SK-MEL-5 (cell line): ENCODE measurements around the gene PRSS1. TPM values are rescaled to one million over a fixed set of nuclear protein-coding genes. Genes with fewer than 3 reads are reported as not detected.

Experiments
- DNase-seq: peaks from one replicate; pipeline ENCODE4 v3.0.0-alpha.2; 2016; ENCODE audit warnings: low read depth, low spot score
- in situ Hi-C: cut with HindIII; loops from 2 replicates; pipeline ENCODE4 v1.10.0; 2016; ENCODE audit warnings: low sequenced_read_pairs, high pct_unique_total_duplicates, low pct_unique_long_range_greater_than_20kb
- total RNA-seq: library from RNA; depleted of rRNA; stranded (reverse); fragments of >200 nt; shearing (Covaris generic); gene quantifications from 2 replicates; pipeline ENCODE4 v1.2.3, GENCODE V29; 2014

Gene PRSS1
- total RNA-seq, 1 experiment from 2014 or later, result not detected

DNA sequence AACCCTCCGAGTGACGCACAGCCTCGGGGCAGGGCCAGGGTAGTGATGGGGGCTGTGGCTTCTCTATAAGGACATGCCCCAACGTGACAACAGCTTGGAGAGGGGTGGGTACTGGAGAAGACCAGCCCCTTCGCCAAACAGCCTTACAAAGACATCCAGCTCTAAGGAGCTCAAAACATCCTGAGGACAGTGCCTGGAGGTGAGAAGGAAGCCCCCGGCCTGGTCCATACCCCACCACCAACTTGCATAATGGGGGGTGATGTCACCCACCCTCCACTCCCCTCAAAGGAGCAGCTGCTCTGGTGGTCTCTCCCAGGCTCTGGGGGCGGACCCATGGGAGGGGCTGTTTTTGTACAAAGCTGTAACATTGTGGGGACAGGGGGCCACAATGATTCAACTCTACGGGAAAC, 36.6 kb downstream of the PRSS1 start:
- no peak for DNase-seq
- in situ Hi-C loops, result no loop called here

DNA sequence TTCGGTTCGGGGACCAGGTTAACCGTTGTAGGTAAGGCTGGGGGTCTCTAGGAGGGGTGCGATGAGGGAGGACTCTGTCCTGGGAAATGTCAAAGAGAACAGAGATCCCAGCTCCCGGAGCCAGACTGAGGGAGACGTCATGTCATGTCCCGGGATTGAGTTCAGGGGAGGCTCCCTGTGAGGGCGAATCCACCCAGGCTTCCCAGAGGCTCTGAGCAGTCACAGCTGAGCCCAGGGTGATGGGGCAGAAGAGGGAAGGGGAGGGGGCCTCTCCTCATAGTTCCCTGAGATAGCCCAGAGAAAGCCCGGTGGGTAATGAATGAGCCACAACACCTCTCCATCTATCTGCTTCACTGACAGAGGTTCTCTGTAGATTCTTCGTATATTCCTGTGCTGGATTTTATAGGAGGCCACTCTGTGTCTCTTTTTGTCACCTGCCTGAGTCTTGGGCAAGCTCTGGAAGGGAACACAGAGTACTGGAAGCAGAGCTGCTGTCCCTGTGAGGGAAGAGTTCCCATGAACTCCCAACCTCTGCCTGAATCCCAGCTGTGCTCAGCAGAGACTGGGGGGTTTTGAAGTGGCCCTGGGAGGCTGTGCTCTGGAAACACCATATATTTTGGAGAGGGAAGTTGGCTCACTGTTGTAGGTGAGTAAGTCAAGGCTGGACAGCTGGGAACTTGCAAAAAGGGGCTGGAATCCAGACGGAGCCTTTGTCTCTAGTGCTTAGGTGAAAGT, 37.9 kb downstream of the PRSS1 start:
- no peak for DNase-seq
- in situ Hi-C loops, result no loop called here

DNA sequence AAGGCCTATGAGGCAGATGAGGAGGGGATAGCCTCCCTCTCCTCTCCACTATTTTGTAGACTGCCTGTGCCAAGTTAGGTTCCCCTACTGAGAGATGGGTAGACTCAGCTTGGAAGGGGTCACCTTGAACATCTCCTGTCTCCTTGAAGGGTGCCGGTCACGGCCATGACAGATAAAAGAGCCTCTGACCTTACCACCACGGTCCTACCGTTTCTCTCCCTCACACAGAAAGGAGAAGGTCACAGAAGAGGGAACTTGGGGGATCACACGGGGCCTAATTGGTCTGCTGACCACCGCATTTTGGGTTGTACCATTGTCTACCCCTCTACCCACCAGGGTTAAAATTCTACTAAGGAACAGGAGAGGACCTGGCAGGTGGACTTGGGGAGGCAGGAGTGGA, 38.5 kb downstream of the PRSS1 start:
- DNase-seq, result no peak
- in situ Hi-C loops, result no loop called here

DNA sequence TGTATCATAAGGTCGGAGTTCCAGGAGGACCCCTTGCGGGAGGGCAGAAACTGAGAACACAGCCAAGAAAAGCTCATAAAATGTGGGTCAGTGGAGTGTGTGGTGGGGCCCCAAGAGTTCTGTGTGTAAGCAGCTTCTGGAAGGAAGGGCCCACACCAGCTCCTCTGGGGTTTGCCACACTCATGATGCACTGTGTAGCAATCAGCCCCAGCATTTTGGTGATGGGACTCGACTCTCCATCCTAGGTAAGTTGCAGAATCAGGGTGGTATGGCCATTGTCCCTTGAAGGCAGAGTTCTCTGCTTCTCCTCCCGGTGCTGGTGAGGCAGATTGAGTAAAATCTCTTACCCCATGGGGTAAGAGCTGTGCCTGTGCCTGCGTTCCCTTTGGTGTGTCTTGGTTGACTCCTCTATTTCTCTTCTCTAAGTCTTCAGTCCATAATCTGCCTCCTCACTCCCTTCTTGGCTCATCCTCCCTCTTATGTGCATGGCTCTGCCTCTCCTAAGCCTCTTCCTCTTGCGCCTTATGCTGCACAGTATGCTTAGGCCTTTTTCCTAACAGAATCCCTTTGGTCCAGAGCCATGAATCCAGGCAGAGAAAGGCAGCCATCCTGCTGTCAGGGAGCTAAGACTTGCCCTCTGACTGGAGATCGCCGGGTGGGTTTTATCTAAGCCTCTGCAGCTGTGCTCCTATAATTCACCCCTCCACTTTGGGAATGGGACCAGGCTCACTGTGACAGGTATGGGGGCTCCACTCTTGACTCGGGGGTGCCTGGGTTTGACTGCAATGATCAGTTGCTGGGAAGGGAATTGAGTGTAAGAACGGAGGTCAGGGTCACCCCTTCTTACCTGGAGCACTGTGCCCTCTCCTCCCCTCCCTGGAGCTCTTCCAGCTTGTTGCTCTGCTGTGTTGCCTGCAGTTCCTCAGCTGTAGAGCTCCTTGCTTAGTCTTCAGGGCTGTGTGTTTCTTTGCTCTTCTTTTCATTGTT, 39.3 kb downstream of the PRSS1 start:
- no peak for DNase-seq
- in situ Hi-C loops, result no loop called here

DNA sequence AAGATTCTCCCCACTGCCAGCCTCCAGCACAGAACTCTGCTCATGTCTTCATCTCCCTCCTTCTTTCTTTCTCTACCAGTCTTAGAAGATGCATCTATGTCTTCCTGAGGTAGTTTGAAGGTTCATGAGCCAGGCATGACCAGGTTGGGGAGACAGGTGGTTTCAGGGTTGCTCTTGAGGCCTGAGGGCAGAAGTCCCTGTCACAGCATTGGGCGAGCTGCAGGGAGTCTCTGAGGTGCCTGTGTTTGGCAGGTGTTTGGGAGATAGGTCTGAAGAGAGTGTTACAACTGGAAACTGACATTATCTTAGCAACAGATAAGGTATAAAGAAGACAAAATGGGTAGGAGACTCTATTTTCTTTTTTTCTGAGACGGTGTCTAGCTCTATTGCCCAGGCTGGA, 40.2 kb downstream of the PRSS1 start:
- in situ Hi-C loops, result no loop called here
- no peak for DNase-seq

DNA sequence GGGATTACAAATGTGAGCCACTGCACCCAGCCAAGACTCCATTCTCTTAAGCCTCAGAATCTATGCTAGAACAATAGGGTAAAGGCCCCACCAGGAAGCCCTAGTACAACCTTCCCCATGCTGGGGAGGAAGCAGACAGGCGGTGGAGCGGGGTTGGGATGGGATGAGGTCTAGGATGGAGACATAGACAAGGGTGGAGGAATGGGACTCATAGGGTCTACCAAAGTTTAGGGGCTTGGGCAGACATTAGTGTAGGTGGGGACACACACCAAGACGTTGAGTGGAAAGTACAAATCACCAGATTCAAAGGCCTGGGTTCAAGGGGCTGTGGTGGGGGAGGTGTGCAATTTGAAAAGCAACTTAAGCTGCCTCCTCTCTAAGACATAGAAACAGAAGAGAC, 40.8 kb downstream of the PRSS1 start:
- in situ Hi-C loops, result no loop called here
- DNase-seq, result no peak

DNA sequence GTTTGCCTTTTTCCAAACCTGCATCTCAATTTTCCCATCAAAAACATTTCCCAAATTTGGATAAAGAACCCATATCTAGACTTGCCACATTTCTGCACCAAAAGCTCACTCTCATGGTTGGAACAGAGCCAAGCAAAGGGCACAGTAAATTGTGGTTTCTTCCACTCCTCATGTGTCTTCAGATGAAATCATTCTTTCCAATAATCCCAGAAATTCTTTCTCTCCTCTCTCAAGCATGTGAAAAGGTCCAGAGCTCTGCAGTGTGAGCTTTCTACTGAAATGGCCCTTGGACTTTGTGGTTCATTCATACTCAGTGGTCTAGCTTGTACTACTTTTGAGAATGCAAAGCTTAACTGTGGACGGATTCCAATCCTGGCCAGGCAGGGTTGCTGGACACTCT, 41.3 kb downstream of the PRSS1 start:
- in situ Hi-C loops, result no loop called here
- DNase-seq, result no peak

DNA sequence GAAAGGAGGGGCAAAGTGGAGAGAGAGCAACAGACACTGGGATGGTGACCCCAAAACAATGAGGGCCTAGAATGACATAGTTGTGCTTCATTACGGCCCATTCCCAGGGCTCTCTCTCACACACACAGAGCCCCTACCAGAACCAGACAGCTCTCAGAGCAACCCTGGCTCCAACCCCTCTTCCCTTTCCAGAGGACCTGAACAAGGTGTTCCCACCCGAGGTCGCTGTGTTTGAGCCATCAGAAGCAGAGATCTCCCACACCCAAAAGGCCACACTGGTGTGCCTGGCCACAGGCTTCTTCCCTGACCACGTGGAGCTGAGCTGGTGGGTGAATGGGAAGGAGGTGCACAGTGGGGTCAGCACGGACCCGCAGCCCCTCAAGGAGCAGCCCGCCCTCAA, 42.2 kb downstream of the PRSS1 start:
- no peak for DNase-seq
- in situ Hi-C loops, result no loop called here

DNA sequence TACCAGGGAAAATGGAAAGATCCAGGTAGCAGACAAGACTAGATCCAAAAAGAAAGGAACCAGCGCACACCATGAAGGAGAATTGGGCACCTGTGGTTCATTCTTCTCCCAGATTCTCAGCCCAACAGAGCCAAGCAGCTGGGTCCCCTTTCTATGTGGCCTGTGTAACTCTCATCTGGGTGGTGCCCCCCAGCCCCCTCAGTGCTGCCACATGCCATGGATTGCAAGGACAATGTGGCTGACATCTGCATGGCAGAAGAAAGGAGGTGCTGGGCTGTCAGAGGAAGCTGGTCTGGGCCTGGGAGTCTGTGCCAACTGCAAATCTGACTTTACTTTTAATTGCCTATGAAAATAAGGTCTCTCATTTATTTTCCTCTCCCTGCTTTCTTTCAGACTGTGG, 42.9 kb downstream of the PRSS1 start:
- in situ Hi-C loops, result no loop called here
- no peak for DNase-seq

DNA sequence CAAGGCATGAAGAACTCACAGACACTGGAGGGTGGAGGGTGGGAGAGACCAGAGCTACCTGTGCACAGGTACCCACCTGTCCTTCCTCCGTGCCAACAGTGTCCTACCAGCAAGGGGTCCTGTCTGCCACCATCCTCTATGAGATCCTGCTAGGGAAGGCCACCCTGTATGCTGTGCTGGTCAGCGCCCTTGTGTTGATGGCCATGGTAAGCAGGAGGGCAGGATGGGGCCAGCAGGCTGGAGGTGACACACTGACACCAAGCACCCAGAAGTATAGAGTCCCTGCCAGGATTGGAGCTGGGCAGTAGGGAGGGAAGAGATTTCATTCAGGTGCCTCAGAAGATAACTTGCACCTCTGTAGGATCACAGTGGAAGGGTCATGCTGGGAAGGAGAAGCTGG, 43.3 kb downstream of the PRSS1 start:
- DNase-seq, result no peak
- in situ Hi-C loops, result no loop called here

DNA sequence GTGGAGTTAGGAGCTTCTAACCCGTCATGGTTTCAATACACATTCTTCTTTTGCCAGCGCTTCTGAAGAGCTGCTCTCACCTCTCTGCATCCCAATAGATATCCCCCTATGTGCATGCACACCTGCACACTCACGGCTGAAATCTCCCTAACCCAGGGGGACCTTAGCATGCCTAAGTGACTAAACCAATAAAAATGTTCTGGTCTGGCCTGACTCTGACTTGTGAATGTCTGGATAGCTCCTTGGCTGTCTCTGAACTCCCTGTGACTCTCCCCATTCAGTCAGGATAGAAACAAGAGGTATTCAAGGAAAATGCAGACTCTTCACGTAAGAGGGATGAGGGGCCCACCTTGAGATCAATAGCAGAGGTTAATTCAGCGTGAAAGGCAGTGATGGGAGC, 43.9 kb downstream of the PRSS1 start:
- DNase-seq, result no peak
- in situ Hi-C loops, result no loop called here

DNA sequence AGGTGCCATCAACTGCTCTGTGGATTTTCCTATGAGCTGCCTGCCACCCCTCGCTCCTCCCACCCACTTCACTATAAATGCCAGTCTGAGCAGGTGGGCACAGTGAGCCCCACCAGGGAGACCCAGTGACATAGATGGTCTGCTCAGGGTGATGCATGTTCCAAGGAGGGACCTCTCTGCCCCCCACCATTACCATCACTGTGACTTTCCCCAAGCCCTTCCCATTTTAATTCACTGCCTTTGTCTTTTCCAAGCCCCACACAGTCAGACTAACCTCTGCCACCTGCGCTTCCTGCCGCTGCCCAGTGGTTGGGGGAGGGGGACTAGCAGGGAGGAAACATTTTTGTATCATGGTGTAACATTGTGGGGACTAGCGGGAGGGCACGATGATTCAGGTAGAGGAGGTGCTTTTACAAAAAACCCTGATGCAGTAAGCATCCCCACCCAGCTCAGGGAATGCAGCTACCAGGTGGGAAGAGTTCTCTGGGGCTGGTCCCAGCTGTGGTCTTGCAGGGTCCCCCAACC, 46.1 kb downstream of the PRSS1 start:
- in situ Hi-C loops, result no loop called here
- no peak for DNase-seq

DNA sequence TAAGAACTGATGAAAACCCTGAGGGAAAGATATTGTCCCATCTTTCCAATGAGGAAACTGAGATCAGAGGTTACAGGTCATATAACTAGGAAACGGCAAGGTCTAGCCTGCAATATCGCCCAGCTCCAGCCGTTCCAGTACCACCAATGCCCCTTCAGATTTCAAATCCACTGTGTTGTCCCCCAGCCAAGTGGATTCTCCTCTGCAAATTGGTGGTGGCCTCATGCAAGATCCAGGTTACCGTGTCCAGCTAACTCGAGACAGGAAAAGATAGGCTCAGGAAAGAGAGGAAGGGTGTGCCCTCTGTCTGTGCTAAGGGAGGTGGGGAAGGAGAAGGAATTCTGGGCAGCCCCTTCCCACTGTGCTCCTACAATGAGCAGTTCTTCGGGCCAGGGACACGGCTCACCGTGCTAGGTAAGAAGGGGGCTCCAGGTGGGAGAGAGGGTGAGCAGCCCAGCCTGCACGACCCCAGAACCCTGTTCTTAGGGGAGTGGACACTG, 46.8 kb downstream of the PRSS1 start:
- DNase-seq, result no peak
- in situ Hi-C loops, result no loop called here

DNA sequence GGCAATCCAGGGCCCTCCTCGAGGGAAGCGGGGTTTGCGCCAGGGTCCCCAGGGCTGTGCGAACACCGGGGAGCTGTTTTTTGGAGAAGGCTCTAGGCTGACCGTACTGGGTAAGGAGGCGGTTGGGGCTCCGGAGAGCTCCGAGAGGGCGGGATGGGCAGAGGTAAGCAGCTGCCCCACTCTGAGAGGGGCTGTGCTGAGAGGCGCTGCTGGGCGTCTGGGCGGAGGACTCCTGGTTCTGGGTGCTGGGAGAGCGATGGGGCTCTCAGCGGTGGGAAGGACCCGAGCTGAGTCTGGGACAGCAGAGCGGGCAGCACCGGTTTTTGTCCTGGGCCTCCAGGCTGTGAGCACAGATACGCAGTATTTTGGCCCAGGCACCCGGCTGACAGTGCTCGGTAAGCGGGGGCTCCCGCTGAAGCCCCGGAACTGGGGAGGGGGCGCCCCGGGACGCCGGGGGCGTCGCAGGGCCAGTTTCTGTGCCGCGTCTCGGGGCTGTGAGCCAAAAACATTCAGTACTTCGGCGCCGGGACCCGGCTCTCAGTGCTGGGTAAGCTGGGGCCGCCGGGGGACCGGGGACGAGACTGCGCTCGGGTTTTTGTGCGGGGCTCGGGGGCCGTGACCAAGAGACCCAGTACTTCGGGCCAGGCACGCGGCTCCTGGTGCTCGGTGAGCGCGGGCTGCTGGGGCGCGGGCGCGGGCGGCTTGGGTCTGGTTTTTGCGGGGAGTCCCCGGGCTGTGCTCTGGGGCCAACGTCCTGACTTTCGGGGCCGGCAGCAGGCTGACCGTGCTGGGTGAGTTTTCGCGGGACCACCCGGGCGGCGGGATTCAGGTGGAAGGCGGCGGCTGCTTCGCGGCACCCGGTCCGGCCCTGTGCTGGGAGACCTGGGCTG, 47.5 kb downstream of the PRSS1 start:
- in situ Hi-C loops, result no loop called here

DNA sequence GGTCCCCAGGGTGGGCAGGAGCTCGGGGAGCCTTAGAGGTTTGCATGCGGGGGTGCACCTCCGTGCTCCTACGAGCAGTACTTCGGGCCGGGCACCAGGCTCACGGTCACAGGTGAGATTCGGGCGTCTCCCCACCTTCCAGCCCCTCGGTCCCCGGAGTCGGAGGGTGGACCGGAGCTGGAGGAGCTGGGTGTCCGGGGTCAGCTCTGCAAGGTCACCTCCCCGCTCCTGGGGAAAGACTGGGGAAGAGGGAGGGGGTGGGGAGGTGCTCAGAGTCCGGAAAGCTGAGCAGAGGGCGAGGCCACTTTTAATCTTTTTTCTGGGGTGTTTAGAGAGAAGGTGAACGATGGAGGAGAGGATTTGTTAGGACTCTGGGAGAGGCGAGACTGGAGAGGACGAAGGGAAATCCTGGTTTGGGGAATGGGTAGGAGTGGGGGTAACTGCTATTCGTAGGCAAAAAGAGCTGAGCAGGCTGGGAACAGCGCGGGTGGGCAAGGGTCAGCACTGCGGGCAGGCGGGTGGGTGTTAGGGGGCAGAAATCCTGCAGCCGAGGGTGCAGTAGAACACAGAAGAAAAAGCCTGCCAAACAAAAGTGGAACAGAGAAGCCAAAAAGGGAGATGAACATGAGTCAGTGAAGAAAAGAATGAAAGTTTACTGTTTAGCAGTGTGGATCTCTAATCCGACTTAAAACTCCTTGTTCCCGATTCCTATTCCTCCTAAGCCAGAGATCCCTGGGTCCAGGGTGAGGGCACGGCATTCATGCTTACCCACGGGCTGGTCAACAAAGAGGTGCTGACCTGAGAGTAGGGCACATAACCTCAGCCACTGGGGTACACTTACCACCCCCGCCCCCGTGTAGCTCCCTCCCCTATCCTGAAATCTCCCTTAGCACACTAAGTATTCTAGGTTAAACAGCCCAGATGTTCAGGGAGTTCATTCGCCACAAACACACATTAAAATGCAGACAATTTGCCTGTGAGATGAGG, 48.4 kb downstream of the PRSS1 start:
- in situ Hi-C loops, result no loop called here
- no peak for DNase-seq

More for the DNA sequence above, 47.5 kb downstream of the PRSS1 start:
- DNase-seq, result no peak
